ENCODE results near the gene CNPY1. TPM values are rescaled to one million over a fixed set of nuclear protein-coding genes. Genes with fewer than 3 reads are reported as not detected.

Gene CNPY1
- total and polyA plus RNA-seq, 2 donors (not counting 1 experiment from before 2014, with no cell fraction given): not detected

- Mint-ChIP-seq H3K9me3 (ENCODE audit: insufficient read depth) (no peaks in the 10 kb centered on the region), H3K4me1 (peaks cover 18% of the 10 kb centered on the region), H3K27ac (no peak overlapping the region), H3K27me3 (peaks cover 65% of the 10 kb centered on the region), H3K4me3 (no peak overlapping the region)
- DNase-seq (no peak), ATAC-seq (ENCODE audit: low read depth) (no peak)
- Histone ChIP-seq H3K27ac (ENCODE audit: low read length in 2 of 2) (no peak overlapping the region), H2AFZ (ENCODE audit: insufficient read depth, low read depth, low read length, poor library complexity, severe bottlenecking) (no peak overlapping the region), H3K4me1 (ENCODE audit: control insufficient read depth in 2 of 2, insufficient read depth in 2 of 2, low read length in 2 of 2) (peaks cover 30 to 48% of the 10 kb centered on the region in 2 donors), H3K36me3 (replicated peaks in 1 of 2; ENCODE audit: control extremely low read depth in 1 of 2, control insufficient read depth in 1 of 2, extremely low read depth in 1 of 2, insufficient read depth in 2 of 2, low read length in 1 of 2) (no peaks in the 10 kb centered on the region), H3K9ac (ENCODE audit: low read length) (no peak overlapping the region), H3K4me3 (ENCODE audit: control extremely low read depth in 1 of 5, extremely low read depth in 1 of 5, insufficient read depth in 1 of 5, low read depth in 2 of 5, low read length in 4 of 5) (no peak overlapping the region), H3K27me3 (replicated peaks in 1 of 4; ENCODE audit: control extremely low read depth in 1 of 4, control insufficient read depth in 3 of 4, insufficient read depth in 4 of 4, low read length in 3 of 4) (peaks cover 0 to 78% (median 68%) of the 10 kb centered on the region in 4 experiments), H3K9me3 (ENCODE audit: control extremely low read depth in 1 of 3, control insufficient read depth in 2 of 3, insufficient read depth in 1 of 3, low read length in 2 of 3) (peaks cover 0 to 63% (median 0%) of the 10 kb centered on the region in 3 donors), H3K4me2 (replicated peaks; ENCODE audit: low read depth, low read length, poor library complexity, severe bottlenecking) (no peak overlapping the region), H4K20me1 (ENCODE audit: control insufficient read depth, insufficient read depth, low read length, poor library complexity, severe bottlenecking) (no peaks in the 10 kb centered on the region), H3K79me2 (ENCODE audit: control insufficient read depth, insufficient read depth, low read length) (no peaks in the 10 kb centered on the region)
- WGBS (ENCODE audit: insufficient coverage): 16% methylated on average over 8 of the region's 8 CpGs
- POLR2A ChIA-PET: no interaction called here
- intact Hi-C loops (cut with micrococcal nuclease): no loop called here
- TF ChIP-seq CTCF (IDR thresholded peaks at IDR 0.05): no peak
- no peak for TF ChIP-seq EZH2 (IDR thresholded peaks at IDR 0.05; ENCODE audit: borderline replicate concordance, insufficient read depth, low read depth, low read length, poor library complexity, severe bottlenecking)
- CTCF ChIA-PET: no interaction called here
Measured at GRCh38 chr7:155460926-155461613, 85.3 kb downstream of the CNPY1 start.

- TF ChIP-seq CTCF (IDR thresholded peaks at IDR 0.05) (no peak), EZH2 (IDR thresholded peaks at IDR 0.05; ENCODE audit: borderline replicate concordance, insufficient read depth, low read depth, low read length, poor library complexity, severe bottlenecking) (no peak)
- no peak for ATAC-seq (ENCODE audit: low read depth)
- no peak overlapping the region for H3K27ac Mint-ChIP-seq
Measured at GRCh38 chr7:155459700-155460461, 86.5 kb downstream of the CNPY1 start.

More at GRCh38 chr7:155459700-155460461, 86.5 kb downstream of the CNPY1 start:
- peaks cover 21 to 42% of the 10 kb centered on the region in 2 donors for H3K4me1 ChIP-seq (ENCODE audit: control insufficient read depth in 2 of 2, insufficient read depth in 2 of 2, low read length in 2 of 2)
- H3K79me2 ChIP-seq (ENCODE audit: control insufficient read depth, insufficient read depth, low read length): no peaks in the 10 kb centered on the region
- peak overlapping the region; percentile 78 for H3K4me2 ChIP-seq (replicated peaks; ENCODE audit: low read depth, low read length, poor library complexity, severe bottlenecking)
- H3K27ac ChIP-seq (ENCODE audit: low read length in 2 of 2): no peak overlapping the region
- Mint-ChIP-seq H3K9me3 (ENCODE audit: insufficient read depth) (no peaks in the 10 kb centered on the region), H3K4me3 (peak overlapping the region; percentile 67), H3K4me1 (peaks cover 19% of the 10 kb centered on the region), H3K27me3 (peaks cover 64% of the 10 kb centered on the region)
- H3K9me3 ChIP-seq (ENCODE audit: control extremely low read depth in 1 of 3, control insufficient read depth in 2 of 3, insufficient read depth in 1 of 3, low read length in 2 of 3): peaks cover 0 to 61% (median 0%) of the 10 kb centered on the region in 3 donors
- H2AFZ ChIP-seq (ENCODE audit: insufficient read depth, low read depth, low read length, poor library complexity, severe bottlenecking): no peak overlapping the region
- H3K9ac ChIP-seq (ENCODE audit: low read length): no peak overlapping the region
- no peak overlapping the region for H3K4me3 ChIP-seq (ENCODE audit: control extremely low read depth in 1 of 5, extremely low read depth in 1 of 5, insufficient read depth in 1 of 5, low read depth in 2 of 5, low read length in 4 of 5)
- POLR2A ChIA-PET: no interaction called here
- 12% methylated on average over 27 of the region's 34 CpGs for WGBS (ENCODE audit: insufficient coverage)
- H3K36me3 ChIP-seq (replicated peaks in 1 of 2; ENCODE audit: control extremely low read depth in 1 of 2, control insufficient read depth in 1 of 2, extremely low read depth in 1 of 2, insufficient read depth in 2 of 2, low read length in 1 of 2): no peaks in the 10 kb centered on the region
- intact Hi-C loops (cut with micrococcal nuclease): no loop called here
- CTCF ChIA-PET: no interaction called here
- DNase-seq: peak; percentile 18
- H3K27me3 ChIP-seq (replicated peaks in 1 of 4; ENCODE audit: control extremely low read depth in 1 of 4, control insufficient read depth in 3 of 4, insufficient read depth in 4 of 4, low read length in 3 of 4): peaks cover 0 to 78% (median 67%) of the 10 kb centered on the region in 4 experiments
- H4K20me1 ChIP-seq (ENCODE audit: control insufficient read depth, insufficient read depth, low read length, poor library complexity, severe bottlenecking): no peaks in the 10 kb centered on the region
